ENCODE data around the gene SYTL3.

Gene SYTL3

GRCh38 chr6:158703837-158704822 lies 54.3 kb downstream of the SYTL3 start:
- DNase-seq, result peak; percentile 87 to 90
- TF ChIP-seq POLR2A (IDR thresholded peaks at IDR 0.05; ENCODE audit: low read length) (no peak), GATA1 (IDR thresholded peaks at IDR 0.05; ENCODE audit: low read depth, low read length) (no peak)

- no peak for TF ChIP-seq GATA1 (IDR thresholded peaks at IDR 0.05; ENCODE audit: low read depth, low read length)
- TF ChIP-seq POLR2A (IDR thresholded peaks at IDR 0.05; ENCODE audit: low read length), result no peak
- no peak for DNase-seq
Observed at GRCh38 chr6:158705386-158706126, 55.7 kb downstream of the SYTL3 start.

- no peak for TF ChIP-seq GATA1 (IDR thresholded peaks at IDR 0.05; ENCODE audit: low read depth, low read length)
- TF ChIP-seq POLR2A (IDR thresholded peaks at IDR 0.05; ENCODE audit: low read length), result no peak
- DNase-seq, result peak; percentile 45 to 48
Observed at GRCh38 chr6:158706369-158706982, 56.6 kb downstream of the SYTL3 start.

- DNase-seq, result peak; percentile 52 to 83
- TF ChIP-seq POLR2A (IDR thresholded peaks at IDR 0.05; ENCODE audit: low read length) (no peak), GATA1 (IDR thresholded peaks at IDR 0.05; ENCODE audit: low read depth, low read length) (no peak)
Observed at GRCh38 chr6:158707120-158707820, 57.4 kb downstream of the SYTL3 start.

- TF ChIP-seq GATA1 (IDR thresholded peaks at IDR 0.05; ENCODE audit: low read depth, low read length), result no peak
- TF ChIP-seq POLR2A (IDR thresholded peaks at IDR 0.05; ENCODE audit: low read length), result no peak
- peak in 1 of 2 experiments; percentile 31 for DNase-seq
Observed at GRCh38 chr6:158707821-158708195, 58.0 kb downstream of the SYTL3 start.

- no peak for DNase-seq
- TF ChIP-seq GATA1 (IDR thresholded peaks at IDR 0.05; ENCODE audit: low read depth, low read length) (no peak), POLR2A (IDR thresholded peaks at IDR 0.05; ENCODE audit: low read length) (no peak)
Observed at GRCh38 chr6:158708239-158708638, 58.4 kb downstream of the SYTL3 start.

- no peak for TF ChIP-seq POLR2A (IDR thresholded peaks at IDR 0.05; ENCODE audit: low read length)
- TF ChIP-seq GATA1 (IDR thresholded peaks at IDR 0.05; ENCODE audit: low read depth, low read length), result no peak
- no peak for DNase-seq
Observed at GRCh38 chr6:158709809-158710208, 60.0 kb downstream of the SYTL3 start.

- no peak for TF ChIP-seq GATA1 (IDR thresholded peaks at IDR 0.05; ENCODE audit: low read depth, low read length)
- no peak for TF ChIP-seq POLR2A (IDR thresholded peaks at IDR 0.05; ENCODE audit: low read length)
- no peak for DNase-seq
Observed at GRCh38 chr6:158711264-158711663, 61.4 kb downstream of the SYTL3 start.

GRCh38 chr6:158713469-158713868 lies 63.6 kb downstream of the SYTL3 start:
- DNase-seq, result no peak
- TF ChIP-seq GATA1 (IDR thresholded peaks at IDR 0.05; ENCODE audit: low read depth, low read length) (no peak), POLR2A (IDR thresholded peaks at IDR 0.05; ENCODE audit: low read length) (no peak)

- no peak for DNase-seq
- TF ChIP-seq POLR2A (IDR thresholded peaks at IDR 0.05; ENCODE audit: low read length) (no peak), GATA1 (IDR thresholded peaks at IDR 0.05; ENCODE audit: low read depth, low read length) (no peak)
Observed at GRCh38 chr6:158714706-158715105, 64.9 kb downstream of the SYTL3 start.

- no peak for DNase-seq
- no peak for TF ChIP-seq GATA1 (IDR thresholded peaks at IDR 0.05; ENCODE audit: low read depth, low read length)
- no peak for TF ChIP-seq POLR2A (IDR thresholded peaks at IDR 0.05; ENCODE audit: low read length)
Observed at GRCh38 chr6:158715330-158716311, 65.8 kb downstream of the SYTL3 start.
